Neural cell (in vitro differentiated cells): ENCODE data around the gene TMEM134.

Experiments
- EZH2 ChIP-seq: fragments of 200-600, 300-800 bp; shearing (Covaris generic), sonication (generic); IDR thresholded peaks from 2 replicates; pipeline ENCODE4 v1.6.1; 2014; ENCODE audit warnings: antibody characterized with exemption, low read length, borderline replicate concordance, mild to moderate bottlenecking; ENCODE audit not compliant: insufficient read depth, poor library complexity, severe bottlenecking
- SMC3 ChIP-seq: fragments of 450-650 bp; conservative IDR thresholded peaks from 2 replicates; pipeline ENCODE4 v1.6.1; 2014; ENCODE audit warnings: antibody characterized with exemption, mild to moderate bottlenecking, moderate library complexity; ENCODE audit not compliant: poor library complexity
- TAF1 ChIP-seq: IDR thresholded peaks from 2 replicates; pipeline ENCODE4 v1.6.1; 2012; ENCODE audit warnings: low read depth

DNA sequence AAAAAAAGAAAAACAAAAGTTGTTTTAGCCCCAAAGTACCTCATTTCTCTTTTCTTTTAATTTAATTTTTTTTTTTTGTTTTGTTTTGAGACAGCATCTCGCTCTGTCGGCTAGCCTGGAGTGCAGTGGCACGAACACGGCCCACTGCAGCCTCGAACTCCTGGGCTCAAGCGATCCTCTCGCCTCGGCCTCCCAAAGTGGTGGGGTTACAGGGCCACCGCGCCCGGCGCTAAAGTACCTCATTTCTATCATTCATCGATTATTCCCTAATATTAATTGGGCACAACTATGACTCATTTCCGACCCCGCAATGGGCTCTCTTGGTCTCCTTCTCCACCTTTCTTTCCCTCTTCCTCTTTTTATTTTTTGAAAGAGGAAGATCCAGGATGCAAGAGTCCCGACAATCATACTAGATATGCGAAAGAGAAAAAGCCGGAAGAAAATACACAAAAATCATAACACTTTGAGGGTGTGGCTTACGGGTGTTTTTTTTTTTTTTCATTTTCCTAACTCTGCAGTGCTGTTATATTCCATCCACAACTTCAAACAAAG is 13.3 kb upstream of the TMEM134 start:
- TF ChIP-seq SMC3 (no peak), TAF1 (no peak), EZH2 (no peak)
